ENCODE measurements around the gene TSPAN8. TPM values are rescaled to one million over a fixed set of nuclear protein-coding genes. Genes with fewer than 3 reads are reported as not detected.

Gene TSPAN8
- total and polyA plus RNA-seq, 2 experiments from 2014 or later, result not detected

DNA sequence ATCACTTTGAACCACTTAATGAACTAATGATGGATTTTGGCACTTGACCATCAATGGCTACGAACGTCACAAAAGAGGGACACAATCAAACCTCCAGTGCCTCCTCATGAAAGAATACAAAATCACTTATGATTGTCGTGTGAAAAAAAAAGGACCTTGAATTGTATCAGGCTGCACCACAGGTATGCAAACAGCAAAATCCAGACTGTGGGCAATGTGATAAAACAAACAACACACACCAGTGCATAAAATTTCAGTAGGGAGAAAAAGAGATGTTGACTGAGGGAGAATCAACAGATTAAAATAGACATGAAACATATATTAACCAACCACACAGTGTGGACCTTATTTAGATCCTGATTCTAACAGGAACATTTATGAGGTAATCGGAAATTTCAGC is 2.6 kb downstream of the TSPAN8 start:
- no peak overlapping the region for H3K27ac ChIP-seq (ENCODE audit: low read depth)
- no peak overlapping the region for H3K4me3 Mint-ChIP-seq

More for the DNA sequence above, 2.6 kb downstream of the TSPAN8 start:
- no peaks in the 10 kb centered on the region for H3K36me3 Mint-ChIP-seq (ENCODE audit: low read depth)
- H3K9me3 Mint-ChIP-seq, result peaks cover 7% of the 10 kb centered on the region; the same call in 2 of the 3 replicates
- H3K27ac Mint-ChIP-seq, result no peak overlapping the region
- Histone ChIP-seq H3K9me2 (ENCODE audit: insufficient read depth) (no peaks in the 10 kb centered on the region), H3K79me2 (replicated peaks; ENCODE audit: insufficient read depth) (no peaks in the 10 kb centered on the region), H3K27me3 (ENCODE audit: insufficient read depth) (no peaks in the 10 kb centered on the region), H3K4me1 (ENCODE audit: insufficient read depth) (peaks cover 8% of the 10 kb centered on the region; the same call in 1 of the 2 replicates), H3K4me2 (no peak overlapping the region), H2AFZ (no peak overlapping the region), H3F3A (replicated peaks; ENCODE audit: low read depth) (no peaks in the 10 kb centered on the region), H3K36me3 (ENCODE audit: insufficient read depth) (no peaks in the 10 kb centered on the region), H4K20me1 (replicated peaks; ENCODE audit: insufficient read depth) (no peaks in the 10 kb centered on the region), H3K4me3 (no peak overlapping the region)
- TF ChIP-seq JUNB (IDR thresholded peaks at IDR 0.05; ENCODE audit: unreplicated experiment), result no peak
- TF ChIP-seq EZH2 (IDR thresholded peaks at IDR 0.05; ENCODE audit: low read depth, unreplicated experiment), result no peak
- TF ChIP-seq, protein P1, sequence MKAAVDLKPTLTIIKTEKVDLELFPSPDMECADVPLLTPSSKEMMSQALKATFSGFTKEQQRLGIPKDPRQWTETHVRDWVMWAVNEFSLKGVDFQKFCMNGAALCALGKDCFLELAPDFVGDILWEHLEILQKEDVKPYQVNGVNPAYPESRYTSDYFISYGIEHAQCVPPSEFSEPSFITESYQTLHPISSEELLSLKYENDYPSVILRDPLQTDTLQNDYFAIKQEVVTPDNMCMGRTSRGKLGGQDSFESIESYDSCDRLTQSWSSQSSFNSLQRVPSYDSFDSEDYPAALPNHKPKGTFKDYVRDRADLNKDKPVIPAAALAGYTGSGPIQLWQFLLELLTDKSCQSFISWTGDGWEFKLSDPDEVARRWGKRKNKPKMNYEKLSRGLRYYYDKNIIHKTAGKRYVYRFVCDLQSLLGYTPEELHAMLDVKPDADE (IDR thresholded peaks at IDR 0.05), result no peak
- TF ChIP-seq, protein P2, sequence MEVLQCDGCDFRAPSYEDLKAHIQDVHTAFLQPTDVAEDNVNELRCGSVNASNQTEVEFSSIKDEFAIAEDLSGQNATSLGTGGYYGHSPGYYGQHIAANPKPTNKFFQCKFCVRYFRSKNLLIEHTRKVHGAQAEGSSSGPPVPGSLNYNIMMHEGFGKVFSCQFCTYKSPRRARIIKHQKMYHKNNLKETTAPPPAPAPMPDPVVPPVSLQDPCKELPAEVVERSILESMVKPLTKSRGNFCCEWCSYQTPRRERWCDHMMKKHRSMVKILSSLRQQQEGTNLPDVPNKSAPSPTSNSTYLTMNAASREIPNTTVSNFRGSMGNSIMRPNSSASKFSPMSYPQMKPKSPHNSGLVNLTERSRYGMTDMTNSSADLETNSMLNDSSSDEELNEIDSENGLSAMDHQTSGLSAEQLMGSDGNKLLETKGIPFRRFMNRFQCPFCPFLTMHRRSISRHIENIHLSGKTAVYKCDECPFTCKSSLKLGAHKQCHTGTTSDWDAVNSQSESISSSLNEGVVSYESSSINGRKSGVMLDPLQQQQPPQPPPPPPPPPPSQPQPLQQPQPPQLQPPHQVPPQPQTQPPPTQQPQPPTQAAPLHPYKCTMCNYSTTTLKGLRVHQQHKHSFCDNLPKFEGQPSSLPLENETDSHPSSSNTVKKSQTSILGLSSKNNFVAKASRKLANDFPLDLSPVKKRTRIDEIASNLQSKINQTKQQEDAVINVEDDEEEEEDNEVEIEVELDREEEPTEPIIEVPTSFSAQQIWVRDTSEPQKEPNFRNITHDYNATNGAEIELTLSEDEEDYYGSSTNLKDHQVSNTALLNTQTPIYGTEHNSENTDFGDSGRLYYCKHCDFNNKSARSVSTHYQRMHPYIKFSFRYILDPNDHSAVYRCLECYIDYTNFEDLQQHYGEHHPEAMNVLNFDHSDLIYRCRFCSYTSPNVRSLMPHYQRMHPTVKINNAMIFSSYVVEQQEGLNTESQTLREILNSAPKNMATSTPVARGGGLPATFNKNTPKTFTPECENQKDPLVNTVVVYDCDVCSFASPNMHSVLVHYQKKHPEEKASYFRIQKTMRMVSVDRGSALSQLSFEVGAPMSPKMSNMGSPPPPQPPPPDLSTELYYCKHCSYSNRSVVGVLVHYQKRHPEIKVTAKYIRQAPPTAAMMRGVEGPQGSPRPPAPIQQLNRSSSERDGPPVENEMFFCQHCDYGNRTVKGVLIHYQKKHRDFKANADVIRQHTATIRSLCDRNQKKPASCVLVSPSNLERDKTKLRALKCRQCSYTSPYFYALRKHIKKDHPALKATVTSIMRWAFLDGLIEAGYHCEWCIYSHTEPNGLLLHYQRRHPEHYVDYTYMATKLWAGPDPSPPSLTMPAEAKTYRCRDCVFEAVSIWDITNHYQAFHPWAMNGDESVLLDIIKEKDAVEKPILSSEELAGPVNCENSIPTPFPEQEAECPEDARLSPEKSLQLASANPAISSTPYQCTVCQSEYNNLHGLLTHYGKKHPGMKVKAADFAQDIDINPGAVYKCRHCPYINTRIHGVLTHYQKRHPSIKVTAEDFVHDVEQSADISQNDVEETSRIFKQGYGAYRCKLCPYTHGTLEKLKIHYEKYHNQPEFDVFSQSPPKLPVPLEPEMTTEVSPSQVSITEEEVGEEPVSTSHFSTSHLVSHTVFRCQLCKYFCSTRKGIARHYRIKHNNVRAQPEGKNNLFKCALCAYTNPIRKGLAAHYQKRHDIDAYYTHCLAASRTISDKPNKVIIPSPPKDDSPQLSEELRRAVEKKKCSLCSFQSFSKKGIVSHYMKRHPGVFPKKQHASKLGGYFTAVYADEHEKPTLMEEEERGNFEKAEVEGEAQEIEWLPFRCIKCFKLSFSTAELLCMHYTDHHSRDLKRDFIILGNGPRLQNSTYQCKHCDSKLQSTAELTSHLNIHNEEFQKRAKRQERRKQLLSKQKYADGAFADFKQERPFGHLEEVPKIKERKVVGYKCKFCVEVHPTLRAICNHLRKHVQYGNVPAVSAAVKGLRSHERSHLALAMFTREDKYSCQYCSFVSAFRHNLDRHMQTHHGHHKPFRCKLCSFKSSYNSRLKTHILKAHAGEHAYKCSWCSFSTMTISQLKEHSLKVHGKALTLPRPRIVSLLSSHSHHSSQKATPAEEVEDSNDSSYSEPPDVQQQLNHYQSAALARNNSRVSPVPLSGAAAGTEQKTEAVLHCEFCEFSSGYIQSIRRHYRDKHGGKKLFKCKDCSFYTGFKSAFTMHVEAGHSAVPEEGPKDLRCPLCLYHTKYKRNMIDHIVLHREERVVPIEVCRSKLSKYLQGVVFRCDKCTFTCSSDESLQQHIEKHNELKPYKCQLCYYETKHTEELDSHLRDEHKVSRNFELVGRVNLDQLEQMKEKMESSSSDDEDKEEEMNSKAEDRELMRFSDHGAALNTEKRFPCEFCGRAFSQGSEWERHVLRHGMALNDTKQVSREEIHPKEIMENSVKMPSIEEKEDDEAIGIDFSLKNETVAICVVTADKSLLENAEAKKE (CRISPR knock-in tag; IDR thresholded peaks at IDR 0.05), result no peak
- TF ChIP-seq, protein P3, sequence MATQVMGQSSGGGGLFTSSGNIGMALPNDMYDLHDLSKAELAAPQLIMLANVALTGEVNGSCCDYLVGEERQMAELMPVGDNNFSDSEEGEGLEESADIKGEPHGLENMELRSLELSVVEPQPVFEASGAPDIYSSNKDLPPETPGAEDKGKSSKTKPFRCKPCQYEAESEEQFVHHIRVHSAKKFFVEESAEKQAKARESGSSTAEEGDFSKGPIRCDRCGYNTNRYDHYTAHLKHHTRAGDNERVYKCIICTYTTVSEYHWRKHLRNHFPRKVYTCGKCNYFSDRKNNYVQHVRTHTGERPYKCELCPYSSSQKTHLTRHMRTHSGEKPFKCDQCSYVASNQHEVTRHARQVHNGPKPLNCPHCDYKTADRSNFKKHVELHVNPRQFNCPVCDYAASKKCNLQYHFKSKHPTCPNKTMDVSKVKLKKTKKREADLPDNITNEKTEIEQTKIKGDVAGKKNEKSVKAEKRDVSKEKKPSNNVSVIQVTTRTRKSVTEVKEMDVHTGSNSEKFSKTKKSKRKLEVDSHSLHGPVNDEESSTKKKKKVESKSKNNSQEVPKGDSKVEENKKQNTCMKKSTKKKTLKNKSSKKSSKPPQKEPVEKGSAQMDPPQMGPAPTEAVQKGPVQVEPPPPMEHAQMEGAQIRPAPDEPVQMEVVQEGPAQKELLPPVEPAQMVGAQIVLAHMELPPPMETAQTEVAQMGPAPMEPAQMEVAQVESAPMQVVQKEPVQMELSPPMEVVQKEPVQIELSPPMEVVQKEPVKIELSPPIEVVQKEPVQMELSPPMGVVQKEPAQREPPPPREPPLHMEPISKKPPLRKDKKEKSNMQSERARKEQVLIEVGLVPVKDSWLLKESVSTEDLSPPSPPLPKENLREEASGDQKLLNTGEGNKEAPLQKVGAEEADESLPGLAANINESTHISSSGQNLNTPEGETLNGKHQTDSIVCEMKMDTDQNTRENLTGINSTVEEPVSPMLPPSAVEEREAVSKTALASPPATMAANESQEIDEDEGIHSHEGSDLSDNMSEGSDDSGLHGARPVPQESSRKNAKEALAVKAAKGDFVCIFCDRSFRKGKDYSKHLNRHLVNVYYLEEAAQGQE (IDR thresholded peaks at IDR 0.05; ENCODE audit: unreplicated experiment), result no peak
- no peak for TF ChIP-seq ZNF114 (CRISPR knock-in tag; IDR thresholded peaks at IDR 0.05)
- TF ChIP-seq, protein P4, sequence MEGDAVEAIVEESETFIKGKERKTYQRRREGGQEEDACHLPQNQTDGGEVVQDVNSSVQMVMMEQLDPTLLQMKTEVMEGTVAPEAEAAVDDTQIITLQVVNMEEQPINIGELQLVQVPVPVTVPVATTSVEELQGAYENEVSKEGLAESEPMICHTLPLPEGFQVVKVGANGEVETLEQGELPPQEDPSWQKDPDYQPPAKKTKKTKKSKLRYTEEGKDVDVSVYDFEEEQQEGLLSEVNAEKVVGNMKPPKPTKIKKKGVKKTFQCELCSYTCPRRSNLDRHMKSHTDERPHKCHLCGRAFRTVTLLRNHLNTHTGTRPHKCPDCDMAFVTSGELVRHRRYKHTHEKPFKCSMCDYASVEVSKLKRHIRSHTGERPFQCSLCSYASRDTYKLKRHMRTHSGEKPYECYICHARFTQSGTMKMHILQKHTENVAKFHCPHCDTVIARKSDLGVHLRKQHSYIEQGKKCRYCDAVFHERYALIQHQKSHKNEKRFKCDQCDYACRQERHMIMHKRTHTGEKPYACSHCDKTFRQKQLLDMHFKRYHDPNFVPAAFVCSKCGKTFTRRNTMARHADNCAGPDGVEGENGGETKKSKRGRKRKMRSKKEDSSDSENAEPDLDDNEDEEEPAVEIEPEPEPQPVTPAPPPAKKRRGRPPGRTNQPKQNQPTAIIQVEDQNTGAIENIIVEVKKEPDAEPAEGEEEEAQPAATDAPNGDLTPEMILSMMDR (conservative IDR thresholded peaks at IDR 0.05; ENCODE audit: low read depth in 2 of 2), result no peak
- no peak for TF ChIP-seq NANOG (IDR thresholded peaks at IDR 0.05; ENCODE audit: borderline replicate concordance)
- TF ChIP-seq ZNF331 (CRISPR knock-in tag; IDR thresholded peaks at IDR 0.05; ENCODE audit: low read depth), result no peak
- no peak for TF ChIP-seq EZH2phosphoT487 (IDR thresholded peaks at IDR 0.05; ENCODE audit: unreplicated experiment)
- TF ChIP-seq POLR2AphosphoS5 (IDR thresholded peaks at IDR 0.05; ENCODE audit: low read depth), result no peak
- TF ChIP-seq CREB1 (CRISPR knock-in tag; IDR thresholded peaks at IDR 0.05; ENCODE audit: low read depth), result no peak
- no peak for TF ChIP-seq STAT1 (IDR thresholded peaks at IDR 0.05; ENCODE audit: unreplicated experiment)
- no peak for ATAC-seq
- no peaks in the 10 kb centered on the region for H3K27me3 Mint-ChIP-seq (ENCODE audit: insufficient read depth, low read depth, poor library complexity)
- no peak for DNase-seq (ENCODE audit: low spot score)
- peaks cover 4% of the 10 kb centered on the region; the same call in 1 of the 3 replicates for H3K4me1 Mint-ChIP-seq

Data from GM23338 (cell line).